GM12878 (cell line): ENCODE data around the gene SIK2. TPM values are rescaled to one million over a fixed set of nuclear protein-coding genes. Genes with fewer than 3 reads are reported as not detected.
A peak's percentile ranks its signal among the peaks of the same experiment; 100 is the strongest.

Experiments used
- ATAC-seq: fragments of 200-7000 bp; cut with Tn5 transposase; 3 replicates; pipeline ENCODE4 v1.9.1; 2020; ENCODE audit warnings: mild to moderate bottlenecking, moderate library complexity
- BruUV-seq: library from RNA; stranded (reverse); fragments of 400-500 nt; replicated peaks from 2 replicates; lab custom pipeline; 2021; lab: Mats Ljungman, UMichigan
- CTCF ChIA-PET: fragments of 300-600 bp; sonication (Branson Sonifier 250); formaldehyde crosslinking; extraction: SDS; loops from one replicate; lab custom pipeline; 2021; ENCODE audit warnings: inconsistent platforms; lab: Yijun Ruan, JAX
- POLR2A ChIA-PET: fragments of 350-600 bp; formaldehyde crosslinking; extraction: SDS; loops from one replicate; lab custom pipeline; 2021; ENCODE audit warnings: inconsistent platforms; lab: Charles Lee
- RAD21 ChIA-PET: fragments of 300-600 bp; sonication (Branson Sonifier 250); formaldehyde crosslinking; loops from one replicate; lab custom pipeline; 2023; ENCODE audit warnings: antibody characterized with exemption; ENCODE audit not compliant: unreplicated experiment; lab: Charles Lee
- SMC1A ChIA-PET: fragments of 300-600 bp; sonication (Branson Sonifier 250); formaldehyde crosslinking; loops from one replicate; lab custom pipeline; 2023; ENCODE audit not compliant: unreplicated experiment, uncharacterized antibody; lab: Charles Lee
- DNase-seq: peaks from one replicate; pipeline ENCODE4 v3.0.0-alpha.2; 2011; ENCODE audit warnings: low read depth, low spot score
- FAIRE-seq: peaks from 3 replicates; lab custom pipeline; 2011; peaks lifted over from hg19 to GRCh38; lab: Jason Lieb, UNC
- H2AFZ ChIP-seq: 2 replicates; pipeline ENCODE4 v1.6.0; 2011; ENCODE audit warnings: low read depth, low read length, control low read depth; ENCODE audit not compliant: control insufficient read depth
- H3K27ac ChIP-seq: 2 replicates; pipeline ENCODE4 v1.5.1; 2011; ENCODE audit warnings: control low read depth; ENCODE audit not compliant: control insufficient read depth, insufficient read depth
- H3K27me3 ChIP-seq, 2 experiments: replicated peaks in 1 of 2; 2 replicates each; pipeline versions ENCODE4 v1.6.0 to v1.6.1; 2011; ENCODE audit warnings: low read length in 1 of 2; ENCODE audit not compliant: control insufficient read depth in 2 of 2, insufficient read depth in 2 of 2
- H3K36me3 ChIP-seq, 2 experiments: 2 replicates each; pipeline ENCODE4 v1.5.1; 2011; ENCODE audit warnings: low read length in 1 of 2; ENCODE audit not compliant: control insufficient read depth in 2 of 2, insufficient read depth in 2 of 2
- H3K4me1 ChIP-seq: 2 replicates; pipeline ENCODE4 v1.6.1; 2011; ENCODE audit warnings: mild to moderate bottlenecking, low read length, moderate library complexity, mixed read lengths; ENCODE audit not compliant: control insufficient read depth, insufficient read depth
- H3K4me2 ChIP-seq: 2 replicates; pipeline ENCODE4 v1.6.0; 2011; ENCODE audit warnings: control low read depth; ENCODE audit not compliant: control insufficient read depth, insufficient read depth
- H3K4me3 ChIP-seq: fragments of 200-600 bp; sonication (generic); 2 replicates; pipeline ENCODE4 v1.5.1; 2016
- H3K79me2 ChIP-seq: 2 replicates; pipeline ENCODE4 v1.6.0; 2011; ENCODE audit warnings: low read length; ENCODE audit not compliant: control insufficient read depth, insufficient read depth
- H3K9ac ChIP-seq: 2 replicates; pipeline ENCODE4 v1.8.0; 2011; ENCODE audit warnings: low read length, control low read depth, mixed read lengths; ENCODE audit not compliant: control insufficient read depth, insufficient read depth
- H3K9me3 ChIP-seq: replicated peaks from 3 replicates; pipeline ENCODE4 v1.5.1; 2011; ENCODE audit warnings: mild to moderate bottlenecking, low read length; ENCODE audit not compliant: control insufficient read depth, insufficient read depth
- H4K20me1 ChIP-seq: 2 replicates; pipeline ENCODE4 v1.6.0; 2011; ENCODE audit not compliant: control insufficient read depth, insufficient read depth
- RFX5 ChIP-seq: IDR thresholded peaks from 2 replicates; pipeline ENCODE4 v1.6.1; 2011; ENCODE audit warnings: low read depth, low read length, improper control_type of control experiment
- RUNX3 ChIP-seq: IDR thresholded peaks from 2 replicates; pipeline ENCODE4 v1.6.1; 2012; ENCODE audit warnings: low read length, inconsistent platforms
- WGBS: methylation state at CpG from one replicate; pipeline ENCODE4 v1.1.6; 2016; ENCODE audit warnings: low lambda C conversion rate; ENCODE audit not compliant: insufficient replicate concordance, insufficient coverage; ENCODE audit errors: missing lambda C conversion rate; 5-methylcytosine and 5-hydroxymethylcytosine counted together
- in situ Hi-C: fragments of 300-500 bp; cut with MboI; formaldehyde crosslinking; loops from 9 replicates; pipeline ENCODE4 v1.14.3; 2018; ENCODE audit warnings: mixed read lengths
- intact Hi-C: fragments of 100-400 bp; cut with micrococcal nuclease; formaldehyde crosslinking; loops from one replicate; pipeline ENCODE4 v1.14.2; 2022; ENCODE audit not compliant: unreplicated experiment
- polyA plus RNA-seq, 11 experiments: library from polyadenylated mRNA; depleted of rRNA in 4 of 11; unstranded in 6 of 11; stranded (reverse) in 5 of 11; fragments of >200 nt; fragmentation: Nextera tagmentation in 4 of 11; fragmentation: Illumina TruSeq in 1 of 11; extraction: Ambion mirVana in 4 of 11; extraction: Trizol in 1 of 11; gene quantifications; 1 replicate in 1 of 11; 2 replicates in 10 of 11; pipeline versions ENCODE4 v1.2.1 to v1.2.3, GENCODE V29; 2011 to 2016; ENCODE audit warnings: inconsistent platforms in 2 of 11, missing spikeins in 2 of 11, low read depth in 1 of 11
- total RNA-seq, 4 experiments: library from RNA; depleted of rRNA in 3 of 4; stranded (reverse); fragments of >200 nt in 3 of 4; fragmentation: Illumina TruSeq in 1 of 4; extraction: Trizol in 1 of 4; gene quantifications; 2 replicates each; pipeline versions ENCODE4 v1.2.1 to v1.2.3, GENCODE V29; 2013 to 2021
- TF ChIP-seq, protein P1 (sequence below): fragments of 450-650 bp; IDR thresholded peaks from 2 replicates; pipeline ENCODE4 v1.6.1; 2017; ENCODE audit warnings: mild to moderate bottlenecking, moderate library complexity

The SIK2 gene
- total and polyA plus RNA-seq, 10 of the 15 experiments (the other 5 are each of a cell fraction or from before 2014, with no cell fraction given): 0.97 to 14.2 (median 4.5) TPM

DNA sequence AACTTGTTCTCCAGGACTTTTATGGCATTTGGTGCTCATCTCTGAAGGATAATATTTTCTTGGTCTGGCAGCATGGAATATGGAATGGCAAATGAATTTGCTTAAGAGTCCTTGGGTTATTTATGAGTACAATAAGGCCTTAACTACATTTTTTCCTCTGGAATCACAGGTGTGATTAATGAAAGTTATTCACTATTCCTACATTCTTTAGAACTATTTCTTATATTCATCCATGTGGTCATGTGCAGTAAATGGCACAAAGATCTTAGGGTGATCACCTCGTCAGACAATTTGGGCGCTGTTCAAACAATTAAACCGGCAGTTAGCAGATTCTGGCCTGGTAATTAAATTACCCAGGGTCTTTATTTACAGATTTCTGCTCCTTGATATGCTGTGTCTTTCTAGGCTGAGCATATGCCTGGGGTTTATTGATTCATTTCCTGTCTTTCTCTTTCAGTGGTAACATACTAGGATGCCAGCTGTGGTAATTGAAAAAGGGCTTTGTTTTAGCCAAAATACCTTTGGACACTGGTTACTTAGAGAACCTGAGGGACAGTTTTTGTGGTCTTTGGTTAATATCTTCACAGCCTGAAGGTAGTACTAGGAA is 31.6 kb downstream of the SIK2 start:
- no peaks in the 10 kb centered on the region; a peak in 1 of 4 replicates for H3K36me3 ChIP-seq
- H3K9ac ChIP-seq: no peak overlapping the region
- ChIA-PET SMC1A (interaction anchor here (4.3 kb wide), 1 partner anchor 11 kb away, joined by 15 read pairs; no protein-coding TSS in a partner anchor), POLR2A (interaction anchor here (1.3 kb wide), 1 partner anchor 63 kb away, joined by 3 read pairs; no protein-coding TSS in a partner anchor), CTCF (interaction anchor here (0.7 kb wide), 1 partner anchor 172 kb away, joined by 4 read pairs; no protein-coding TSS in a partner anchor)
- in situ Hi-C loops: no loop called here
- peaks cover 2% of the 10 kb centered on the region; the same call in 1 of the 2 replicates for H3K4me1 ChIP-seq
- H3K4me2 ChIP-seq: no peak overlapping the region
- H3K4me3 ChIP-seq: no peak overlapping the region
- H3K27ac ChIP-seq: no peak overlapping the region
- no peak overlapping the region for H2AFZ ChIP-seq
- peak; percentile 56 for ATAC-seq
- H3K27me3 ChIP-seq: no peaks in the 10 kb centered on the region
- FAIRE-seq: no peak
- TF ChIP-seq, protein P1, sequence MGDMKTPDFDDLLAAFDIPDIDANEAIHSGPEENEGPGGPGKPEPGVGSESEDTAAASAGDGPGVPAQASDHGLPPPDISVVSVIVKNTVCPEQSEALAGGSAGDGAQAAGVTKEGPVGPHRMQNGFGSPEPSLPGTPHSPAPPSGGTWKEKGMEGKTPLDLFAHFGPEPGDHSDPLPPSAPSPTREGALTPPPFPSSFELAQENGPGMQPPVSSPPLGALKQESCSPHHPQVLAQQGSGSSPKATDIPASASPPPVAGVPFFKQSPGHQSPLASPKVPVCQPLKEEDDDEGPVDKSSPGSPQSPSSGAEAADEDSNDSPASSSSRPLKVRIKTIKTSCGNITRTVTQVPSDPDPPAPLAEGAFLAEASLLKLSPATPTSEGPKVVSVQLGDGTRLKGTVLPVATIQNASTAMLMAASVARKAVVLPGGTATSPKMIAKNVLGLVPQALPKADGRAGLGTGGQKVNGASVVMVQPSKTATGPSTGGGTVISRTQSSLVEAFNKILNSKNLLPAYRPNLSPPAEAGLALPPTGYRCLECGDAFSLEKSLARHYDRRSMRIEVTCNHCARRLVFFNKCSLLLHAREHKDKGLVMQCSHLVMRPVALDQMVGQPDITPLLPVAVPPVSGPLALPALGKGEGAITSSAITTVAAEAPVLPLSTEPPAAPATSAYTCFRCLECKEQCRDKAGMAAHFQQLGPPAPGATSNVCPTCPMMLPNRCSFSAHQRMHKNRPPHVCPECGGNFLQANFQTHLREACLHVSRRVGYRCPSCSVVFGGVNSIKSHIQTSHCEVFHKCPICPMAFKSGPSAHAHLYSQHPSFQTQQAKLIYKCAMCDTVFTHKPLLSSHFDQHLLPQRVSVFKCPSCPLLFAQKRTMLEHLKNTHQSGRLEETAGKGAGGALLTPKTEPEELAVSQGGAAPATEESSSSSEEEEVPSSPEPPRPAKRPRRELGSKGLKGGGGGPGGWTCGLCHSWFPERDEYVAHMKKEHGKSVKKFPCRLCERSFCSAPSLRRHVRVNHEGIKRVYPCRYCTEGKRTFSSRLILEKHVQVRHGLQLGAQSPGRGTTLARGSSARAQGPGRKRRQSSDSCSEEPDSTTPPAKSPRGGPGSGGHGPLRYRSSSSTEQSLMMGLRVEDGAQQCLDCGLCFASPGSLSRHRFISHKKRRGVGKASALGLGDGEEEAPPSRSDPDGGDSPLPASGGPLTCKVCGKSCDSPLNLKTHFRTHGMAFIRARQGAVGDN: 0 out of 2 replicates have a peak, but pooled peaks have one; percentile 16
- TF ChIP-seq RFX5 (no peak), RUNX3 (peak; percentile 27; the same call in 1 of the 2 replicates)
- TF ChIP-seq, all 136 proteins: peak for 2
- intact Hi-C loops: no loop called here
- Histone ChIP-seq H3K79me2 (no peaks in the 10 kb centered on the region; the same call in 1 of the 2 replicates), H3K9me3 (no peaks in the 10 kb centered on the region; the same call in 2 of the 3 replicates), H4K20me1 (no peaks in the 10 kb centered on the region)
- BruUV-seq: no TSS peak
- RAD21 ChIA-PET: interaction anchor here (1.2 kb wide), 1 partner anchor 29 kb away, joined by 4 read pairs; no protein-coding TSS in a partner anchor
- 81% methylated on average over 3 of the region's 3 CpGs for WGBS
- DNase-seq: peak; percentile 17
